HK-2 (cell line): Measurements from ENCODE around the gene LDHAL6B.
"Not testable (repeated sequence)": the region's sequence is repeated elsewhere in the genome, so short reads cannot be mapped to it uniquely, and the experiment has no call there.

Source experiments
- DNase-seq: peaks from one replicate; pipeline ENCODE4 v3.0.0-alpha.2; 2018; ENCODE audit not compliant: unreplicated experiment

The LDHAL6B gene

DNA sequence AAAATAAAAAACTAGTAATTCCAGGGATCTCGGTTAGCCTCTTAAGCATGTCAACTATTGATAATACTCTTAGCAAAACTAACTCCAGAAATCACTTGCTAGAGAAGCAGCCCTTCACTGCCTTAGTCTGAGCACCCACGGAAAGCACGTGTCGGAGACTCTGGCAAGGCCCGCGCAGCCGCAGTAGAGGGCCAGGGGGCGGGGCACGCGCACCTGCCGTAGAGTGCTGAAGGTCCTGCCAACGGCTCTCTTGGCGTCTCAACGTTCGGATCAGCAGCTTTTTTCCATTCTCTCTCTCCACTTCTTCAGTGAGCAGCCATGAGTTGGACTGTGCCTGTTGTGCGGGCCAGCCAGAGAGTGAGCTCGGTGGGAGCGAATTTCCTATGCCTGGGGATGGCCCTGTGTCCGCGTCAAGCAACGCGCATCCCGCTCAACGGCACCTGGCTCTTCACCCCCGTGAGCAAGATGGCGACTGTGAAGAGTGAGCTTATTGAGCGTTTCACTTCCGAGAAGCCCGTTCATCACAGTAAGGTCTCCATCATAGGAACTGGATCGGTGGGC is at the start of gene LDHAL6B:
Gene LDHAL6B, plus strand, starts transcription at position 221 of the 561 bp plus-strand sequence. Its CDS starts 98 bp downstream, at position 319.
- DNase-seq = no peak

DNA sequence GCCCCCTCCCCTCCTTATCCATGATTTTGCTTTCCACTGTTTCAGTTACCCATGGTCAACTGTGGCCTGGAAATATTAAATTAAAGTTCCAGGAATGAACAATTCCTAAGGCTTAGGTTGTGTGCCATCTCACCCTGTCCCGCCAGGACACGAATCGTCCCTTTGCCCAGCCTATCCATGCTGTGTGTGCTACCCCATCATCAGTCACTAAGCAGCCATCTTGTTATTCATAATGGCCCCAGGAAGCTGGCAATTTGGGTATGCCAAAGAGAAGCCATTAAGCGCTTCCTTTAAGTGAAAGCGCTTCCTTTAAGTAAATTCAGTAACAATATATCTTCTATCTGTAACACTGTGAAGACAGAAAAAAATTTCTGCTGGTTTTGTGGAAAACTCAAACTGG is 49.2 kb upstream of the LDHAL6B start:
- DNase-seq = no peak

DNA sequence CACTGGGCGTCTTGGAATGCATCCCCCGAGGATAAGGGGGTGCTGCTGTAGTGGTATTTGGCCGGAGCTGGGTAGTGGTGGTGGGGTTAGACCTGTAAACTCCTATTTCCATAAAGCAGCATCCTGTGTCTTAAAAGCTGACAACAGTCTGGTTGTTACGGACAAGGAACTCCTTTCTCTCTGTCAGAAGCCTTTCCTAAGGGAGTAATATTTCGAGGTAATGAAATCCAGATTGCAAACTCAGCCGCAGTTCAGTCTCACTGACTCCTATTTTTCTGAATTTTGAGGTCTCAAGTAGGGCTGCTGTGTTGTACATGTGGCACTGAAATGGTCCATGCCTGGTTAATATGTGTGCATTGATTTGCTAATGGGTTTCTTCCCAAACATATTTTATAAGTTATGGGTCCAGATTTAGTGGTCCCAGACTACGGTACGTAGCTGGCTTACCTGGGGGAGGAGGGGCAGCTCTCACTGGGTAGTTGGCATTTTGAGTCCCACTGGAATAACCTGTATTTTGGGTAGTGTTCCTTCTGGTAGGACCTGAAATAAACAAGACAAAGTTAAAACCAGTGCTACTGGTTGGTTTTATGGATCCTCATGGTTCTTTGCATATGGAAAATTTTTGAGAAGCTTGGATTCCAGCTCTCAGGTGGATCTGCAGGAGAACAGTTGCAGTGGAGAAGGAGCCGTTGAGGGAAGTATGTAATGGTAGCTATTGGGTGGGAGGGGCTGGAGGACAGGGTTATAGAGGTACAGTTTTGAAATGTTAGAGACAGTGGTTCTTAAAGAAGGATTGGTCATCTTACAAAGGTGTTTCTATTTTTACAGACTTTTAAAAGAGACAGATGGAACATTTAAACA is 48.6 kb upstream of the LDHAL6B start:
- no peak for DNase-seq

DNA sequence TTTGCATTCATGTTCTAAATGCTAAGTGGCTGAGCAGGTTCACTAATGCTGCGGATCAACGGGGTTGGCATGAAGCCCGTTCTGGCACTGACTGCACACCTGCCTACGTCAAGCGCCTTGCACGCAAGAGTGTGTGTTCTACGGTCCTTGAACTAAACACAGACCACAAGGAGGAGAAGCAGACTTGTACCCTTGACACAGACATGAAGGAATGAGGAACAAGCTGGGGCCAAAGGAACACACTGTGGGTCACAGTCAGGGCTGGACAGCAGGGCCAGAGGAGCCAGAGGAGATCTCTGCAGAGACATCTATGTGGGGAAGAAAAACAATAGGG is 48.0 kb upstream of the LDHAL6B start:
- DNase-seq = no peak

DNA sequence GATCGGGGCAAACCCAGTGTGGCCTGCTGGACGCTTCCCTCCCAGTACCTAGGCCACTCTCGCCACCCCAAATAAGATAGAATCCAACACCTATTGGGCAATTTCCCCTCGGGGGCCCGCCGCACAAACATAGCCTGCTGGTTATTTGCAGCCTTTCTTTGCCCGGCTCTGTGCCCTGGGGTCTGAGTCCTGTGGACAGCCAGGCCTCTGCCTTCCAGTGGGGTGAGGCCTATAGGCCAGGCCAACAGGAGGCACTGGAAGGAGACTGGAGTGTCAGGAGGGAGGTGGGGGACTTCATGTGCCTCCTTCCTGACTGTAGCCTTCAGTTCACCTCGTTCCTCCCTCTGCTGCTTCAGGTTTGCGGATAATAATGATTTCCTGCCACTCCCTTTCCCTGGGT is 47.4 kb upstream of the LDHAL6B start:
- no peak for DNase-seq

DNA sequence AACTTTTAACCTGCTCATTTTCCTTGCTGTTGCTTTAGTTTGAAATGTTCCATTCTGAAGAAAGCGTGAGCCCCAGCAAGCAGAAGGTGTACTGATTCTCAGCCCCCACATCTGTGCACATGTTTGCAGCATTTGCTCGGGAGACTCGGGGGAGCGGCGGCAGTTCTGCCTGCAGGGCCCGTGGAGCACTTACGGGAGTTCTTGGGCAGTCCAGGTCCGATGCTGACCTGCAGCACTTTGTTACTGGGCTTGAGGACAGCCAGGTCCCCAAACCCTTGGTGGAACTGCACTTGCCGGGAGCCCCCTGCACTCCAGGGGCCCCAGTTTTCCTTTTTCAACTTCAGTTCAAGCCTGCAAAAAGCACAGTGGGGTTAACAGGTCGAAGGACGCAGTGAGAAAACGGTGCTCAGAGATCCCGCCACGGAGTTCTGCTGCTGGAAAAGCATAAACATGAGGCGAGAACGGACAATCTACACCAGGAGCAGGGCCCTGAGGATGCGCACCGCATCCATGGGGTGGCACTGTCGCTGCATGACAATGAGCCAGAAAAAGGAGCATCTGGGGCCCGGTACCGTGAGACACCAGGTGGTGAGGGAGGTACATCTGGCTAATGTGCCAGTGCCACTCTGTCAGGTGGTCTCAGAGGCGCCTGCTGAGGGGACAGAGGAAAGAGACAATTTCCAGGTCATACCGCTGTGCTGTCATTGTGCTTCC is 45.6 kb upstream of the LDHAL6B start:
- DNase-seq = no peak

DNA sequence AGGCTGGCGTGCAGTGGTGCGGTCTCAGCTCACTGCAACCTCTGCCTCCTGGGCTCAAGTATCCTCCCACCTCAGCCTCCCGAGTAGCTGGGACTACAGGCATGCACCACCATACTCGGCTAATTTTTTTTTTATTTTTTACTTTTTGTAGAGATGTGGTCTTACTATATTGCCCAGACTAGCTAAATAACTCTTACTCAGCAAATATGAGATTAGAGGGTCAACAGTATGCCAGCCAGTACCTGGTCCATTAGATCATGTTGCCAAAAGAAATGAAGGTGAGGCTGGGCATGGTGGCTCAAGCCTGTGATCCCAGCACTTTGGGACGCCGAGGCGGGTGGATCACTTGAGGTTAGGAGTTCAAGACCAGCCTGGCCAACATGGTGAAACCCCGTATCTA is 44.6 kb upstream of the LDHAL6B start:
- DNase-seq = not testable (repeated sequence)

DNA sequence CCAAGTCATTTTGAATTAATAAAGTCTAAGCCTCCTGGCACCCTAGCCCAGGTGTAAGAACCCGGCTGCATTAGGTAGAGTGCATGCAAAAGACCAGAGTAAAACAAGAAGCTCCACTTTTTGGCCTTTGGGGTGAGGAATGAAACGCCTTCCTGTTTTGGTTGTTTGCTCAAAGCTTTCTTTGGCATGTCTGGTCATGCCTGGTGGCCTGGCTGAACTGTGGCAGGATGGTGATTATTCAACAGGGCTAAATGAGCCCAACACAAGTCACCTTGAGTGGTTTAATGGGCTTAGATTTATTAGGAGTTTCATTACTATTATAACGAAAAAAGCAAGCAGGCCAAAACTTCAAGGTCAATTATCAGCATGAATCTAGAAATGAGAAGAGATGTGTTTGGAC is 40.9 kb upstream of the LDHAL6B start:
- DNase-seq = no peak

DNA sequence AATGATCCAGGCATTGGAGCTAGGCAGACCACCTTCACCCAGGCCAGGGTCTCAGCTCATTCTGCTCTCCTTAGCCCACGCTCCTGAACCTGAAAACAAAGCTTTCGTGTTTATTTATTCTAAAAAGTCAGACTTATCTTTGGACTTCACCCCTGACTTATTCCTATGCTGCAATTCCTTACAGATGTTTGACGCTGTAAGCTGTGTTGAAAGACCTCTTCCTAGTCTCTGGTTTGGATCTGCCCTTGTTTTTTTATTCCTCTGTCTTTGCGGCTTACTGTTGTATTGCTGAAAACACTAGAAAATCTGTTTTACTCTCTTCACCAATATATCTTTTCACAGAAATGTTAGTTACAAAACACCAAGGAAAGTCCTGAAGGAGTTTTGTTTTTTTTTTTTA is 40.5 kb upstream of the LDHAL6B start:
- no peak for DNase-seq

DNA sequence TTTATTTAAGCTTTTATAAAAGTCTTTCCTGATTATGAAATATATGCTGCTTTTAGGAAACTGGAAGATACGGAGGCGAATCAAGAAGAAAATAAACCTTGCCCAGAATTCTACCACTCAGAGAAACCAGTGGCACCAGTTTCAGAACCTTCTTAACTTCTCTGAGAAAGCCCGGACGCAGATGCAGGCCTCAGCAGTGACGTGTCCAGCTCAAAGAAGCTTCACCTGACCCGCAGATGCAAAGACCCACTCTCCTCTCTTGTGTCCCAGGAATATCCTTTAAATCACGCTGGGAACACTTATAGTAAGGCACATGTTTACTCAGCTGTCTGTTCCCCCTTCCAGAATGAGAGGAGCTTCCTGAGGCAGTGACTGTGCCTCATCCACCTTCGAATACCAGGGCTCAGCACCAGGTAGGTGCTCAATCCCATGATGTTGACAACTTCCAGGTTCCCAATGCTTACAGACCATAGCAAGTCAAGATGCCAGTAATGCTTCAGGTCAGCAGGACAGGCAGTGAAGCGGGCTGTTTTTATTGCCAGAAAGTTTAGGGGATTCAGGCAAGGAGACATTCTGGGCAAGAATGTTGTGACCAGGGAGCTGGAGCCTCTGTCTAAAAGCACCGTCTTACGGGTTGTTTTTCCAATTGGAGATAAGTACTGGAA is 39.9 kb upstream of the LDHAL6B start:
- DNase-seq = no peak

DNA sequence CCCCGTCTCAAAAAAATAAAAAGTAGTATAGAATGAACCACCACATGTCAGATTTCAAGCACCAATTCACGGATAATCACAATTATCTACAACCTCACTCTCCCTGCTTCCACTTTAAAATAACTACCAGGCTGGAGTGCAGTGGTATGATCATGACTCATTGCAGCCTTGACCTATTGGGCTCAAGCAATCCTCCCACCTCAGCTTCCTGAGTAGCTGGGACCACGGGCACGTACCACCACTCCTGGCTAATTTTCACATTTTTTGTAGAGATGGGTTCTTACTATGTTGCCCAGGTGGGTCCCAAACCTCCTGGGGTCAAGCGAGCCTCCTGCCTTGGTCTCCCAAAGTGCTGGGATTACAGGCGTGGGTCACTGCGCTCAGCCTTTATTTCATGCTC is 38.1 kb upstream of the LDHAL6B start:
- peak; percentile 49 for DNase-seq

DNA sequence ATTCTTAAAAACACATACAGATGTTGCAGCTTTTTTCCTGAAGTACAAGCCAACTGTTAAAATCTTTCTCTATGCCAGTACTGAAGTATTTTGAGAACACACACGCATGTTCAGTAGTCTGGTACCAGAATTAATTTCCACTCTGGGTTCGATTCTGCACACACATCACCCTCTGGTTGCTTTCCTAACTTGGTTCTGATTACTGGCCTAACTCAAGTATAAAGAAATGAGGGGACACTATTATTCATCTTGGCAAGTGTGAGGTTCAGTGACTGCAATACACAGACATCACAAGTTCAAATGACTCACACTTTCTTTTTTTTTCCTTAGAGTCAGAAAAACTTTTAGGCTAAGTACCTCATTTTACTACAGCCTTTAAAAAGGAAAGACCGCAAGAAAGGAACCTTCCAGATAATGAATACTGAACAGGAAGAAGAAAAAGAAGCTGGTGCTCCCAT is 37.4 kb upstream of the LDHAL6B start:
- no peak for DNase-seq

DNA sequence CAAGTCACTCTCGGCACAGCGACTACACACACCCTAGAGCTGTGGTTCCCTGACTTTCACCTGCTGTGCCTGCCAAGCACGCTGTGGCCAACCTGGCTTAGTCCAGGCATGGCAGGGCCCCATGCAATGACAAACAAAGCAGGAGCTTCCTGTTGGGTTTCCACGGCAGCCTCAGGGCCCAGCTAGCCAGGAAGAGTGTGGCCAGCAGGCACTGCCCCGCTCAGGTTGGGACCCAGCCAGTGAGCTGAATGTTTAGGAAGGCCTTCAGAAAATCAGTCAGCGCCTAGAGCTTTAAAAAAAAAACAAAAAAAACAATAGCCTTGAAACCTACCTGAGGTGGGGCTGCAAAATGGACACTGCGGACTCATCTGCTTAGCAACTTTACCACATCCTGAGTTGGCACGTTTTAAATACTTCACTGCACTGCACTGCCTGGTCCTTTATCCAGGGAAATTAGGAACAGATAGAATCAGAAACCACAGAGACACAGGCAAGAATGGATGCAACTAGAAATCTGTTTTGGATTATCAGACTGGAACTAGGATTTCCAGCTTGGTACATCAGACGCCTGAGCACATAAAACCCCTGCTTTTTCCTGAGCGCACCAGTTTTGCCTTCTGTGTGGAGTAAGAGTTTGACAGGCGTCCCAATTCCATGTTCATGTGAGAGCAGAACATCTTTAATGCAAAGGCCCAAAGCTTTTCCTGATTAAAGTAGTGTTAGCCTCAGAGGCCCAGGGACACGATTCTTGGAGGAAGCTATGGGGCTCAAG is 36.2 kb upstream of the LDHAL6B start:
- peak; percentile 68 for DNase-seq

DNA sequence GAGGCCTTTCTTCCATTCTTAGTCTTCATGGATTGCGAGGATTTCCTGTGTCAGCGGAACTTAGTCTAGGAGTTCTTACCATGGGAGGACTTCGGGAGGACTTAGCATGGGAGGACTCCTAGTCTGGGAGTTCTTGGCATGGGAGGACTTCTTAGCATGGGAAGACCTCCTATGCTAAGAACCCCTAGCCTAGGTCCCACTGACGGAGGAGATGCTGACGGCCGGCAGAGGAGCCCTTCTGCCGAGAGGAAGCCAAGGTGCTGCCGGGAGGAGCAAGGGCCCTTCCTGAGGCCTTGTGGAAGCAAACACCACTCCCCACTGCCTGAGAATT is 35.6 kb upstream of the LDHAL6B start:
- no peak for DNase-seq

DNA sequence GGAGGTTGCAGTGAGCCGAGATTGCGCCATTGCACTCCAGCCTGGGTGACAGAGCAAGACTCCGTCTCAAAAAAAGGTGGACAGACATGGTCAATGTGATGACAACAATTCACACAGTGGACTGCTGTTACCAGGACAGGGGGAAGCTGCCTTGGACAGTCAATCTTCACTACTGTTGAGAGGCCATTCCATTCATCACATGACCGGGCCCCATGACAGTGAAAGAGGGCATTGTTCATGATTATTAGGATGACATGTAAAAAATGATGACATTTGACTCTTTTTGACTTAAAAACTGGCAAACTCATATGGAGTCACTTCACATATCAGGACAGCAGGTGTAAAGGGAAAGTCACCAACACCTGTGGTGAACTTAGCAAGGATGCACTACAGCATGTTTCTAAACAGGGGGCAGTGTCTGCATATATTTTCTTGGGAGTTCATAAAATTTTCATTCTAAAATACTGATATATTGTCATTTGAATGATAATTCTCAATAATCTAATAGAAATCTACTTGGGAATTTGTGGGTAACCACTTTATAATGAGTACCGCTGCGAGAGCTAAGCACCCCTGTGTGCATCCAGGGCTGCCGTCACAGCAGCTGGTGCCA is 34.2 kb upstream of the LDHAL6B start:
- no peak for DNase-seq

DNA sequence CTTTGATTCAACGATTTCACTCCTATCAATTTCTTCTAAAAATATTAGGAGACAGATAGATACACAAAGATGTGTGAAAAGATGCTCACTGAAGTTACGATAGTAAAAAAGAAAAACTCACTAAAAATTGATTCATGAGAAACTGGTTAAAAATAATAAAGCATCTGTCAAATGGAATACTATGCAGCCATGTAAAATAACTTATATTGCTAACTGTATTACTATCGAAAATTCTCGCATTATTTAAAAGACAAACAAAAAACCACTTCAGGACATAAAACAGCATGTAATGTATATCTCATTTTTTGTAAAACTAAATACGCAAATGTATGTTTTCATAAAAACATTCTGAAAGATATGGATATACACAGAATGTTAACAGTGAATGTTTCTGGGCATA is 33.4 kb upstream of the LDHAL6B start:
- DNase-seq = no peak

DNA sequence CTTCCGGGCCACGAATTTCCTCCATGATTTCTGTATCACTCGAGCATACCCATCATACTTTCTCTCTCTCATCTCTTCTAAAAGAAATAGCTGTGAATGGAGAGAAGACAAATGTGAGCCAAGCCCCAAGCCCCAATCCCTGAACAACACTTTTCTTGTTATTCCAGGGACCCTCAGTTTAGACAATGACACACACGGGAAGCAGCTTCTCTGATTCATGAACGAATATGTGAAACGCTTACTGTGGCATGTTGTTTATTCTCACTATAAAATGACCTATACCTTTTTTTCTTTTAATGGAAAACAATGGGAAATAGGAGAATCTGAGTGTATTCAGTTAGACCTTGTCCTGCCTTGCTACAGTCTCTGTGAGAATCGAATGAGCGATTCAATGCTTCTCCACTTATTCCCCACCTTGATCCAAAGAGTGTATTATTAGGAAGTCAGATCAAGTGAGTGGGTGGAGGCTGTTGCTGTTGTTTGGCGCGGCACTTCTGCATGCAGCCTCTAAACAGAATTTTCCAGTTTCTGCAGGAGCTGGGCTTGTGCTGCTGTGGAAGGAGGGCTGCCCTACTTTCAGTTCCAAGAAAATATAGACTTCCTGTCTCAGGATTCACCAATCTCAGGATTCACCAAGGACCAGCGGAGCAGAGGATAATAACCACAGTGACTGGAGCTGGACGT is 32.4 kb upstream of the LDHAL6B start:
- DNase-seq = no peak

DNA sequence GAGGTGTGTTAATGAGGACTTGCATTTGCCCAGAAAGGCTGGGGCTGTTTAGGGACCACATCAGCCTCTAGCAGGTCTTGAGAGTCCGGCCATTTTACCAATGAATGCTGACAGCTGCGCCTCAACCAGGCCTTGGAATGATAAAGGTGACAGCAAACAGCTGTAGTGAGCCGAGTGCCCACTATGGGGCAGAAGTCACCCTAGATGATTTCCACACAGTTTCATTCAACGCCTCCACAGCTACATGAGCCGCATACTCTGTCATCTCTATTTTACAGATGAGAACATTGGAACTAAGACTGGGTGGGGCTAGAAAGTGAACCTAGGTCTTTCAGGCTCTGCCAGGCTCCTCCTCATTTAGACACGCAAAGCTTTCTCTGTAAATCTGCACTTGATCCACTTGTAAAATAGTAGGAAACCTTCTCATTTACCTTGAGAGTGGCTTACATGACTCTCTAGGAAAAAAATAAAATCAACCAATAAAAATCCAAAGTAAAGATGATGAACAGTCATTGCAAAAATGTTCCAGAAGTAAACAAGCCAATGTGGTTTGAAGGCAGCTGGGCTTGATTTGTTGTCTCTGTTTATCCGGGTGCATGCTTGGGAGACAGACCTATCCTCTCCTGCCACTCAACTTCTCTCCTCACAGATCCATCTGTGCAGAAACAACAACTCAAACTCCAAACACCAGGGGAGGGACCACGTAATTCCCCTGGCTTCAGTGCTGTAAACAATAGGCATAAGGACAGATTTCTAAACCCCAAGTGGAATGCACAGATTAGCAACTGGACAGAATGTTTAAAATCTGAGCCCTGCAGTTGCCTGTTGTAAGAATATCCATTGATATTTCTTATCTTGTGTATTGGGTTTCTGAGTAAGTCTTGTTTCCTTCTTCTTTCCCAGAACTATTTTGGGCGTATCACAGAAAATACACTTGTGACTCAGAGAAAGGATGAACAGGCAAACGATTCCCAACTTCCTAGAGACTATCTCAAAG is 31.5 kb upstream of the LDHAL6B start:
- DNase-seq = peak; percentile 18

DNA sequence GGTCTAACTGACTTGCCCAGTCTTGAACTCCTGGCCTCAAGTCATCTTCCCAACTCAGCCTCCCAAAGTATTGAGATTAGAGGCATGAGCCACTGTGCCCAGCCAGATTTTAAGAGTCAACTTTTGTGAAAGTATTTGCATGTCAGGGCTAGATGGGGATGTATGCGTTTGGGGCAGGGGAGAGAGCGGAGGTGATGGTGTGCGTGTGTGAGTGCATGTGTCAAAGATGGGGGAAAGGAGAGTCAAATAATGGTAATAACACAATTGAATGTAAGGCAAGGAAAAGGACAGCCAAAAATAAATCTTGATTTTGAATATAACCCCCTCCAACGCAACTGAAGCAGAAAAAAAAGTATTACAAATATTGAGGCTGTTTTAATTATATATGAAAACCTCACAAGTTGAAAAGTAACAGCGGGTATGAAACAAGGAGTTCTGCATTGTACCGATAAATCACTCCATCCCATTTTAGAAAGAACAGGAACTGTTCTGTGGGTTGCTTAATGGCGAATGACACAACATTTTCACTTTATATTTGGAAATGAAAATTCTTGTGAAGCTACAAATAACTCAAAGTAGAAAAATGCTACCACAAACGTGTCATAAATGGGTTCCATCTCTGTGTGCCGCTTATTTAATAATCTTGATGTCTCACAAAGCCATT is 29.9 kb upstream of the LDHAL6B start:
- no peak for DNase-seq
